HPDE6-E6E7 (cell line): Measurements from ENCODE around the gene CP.
"Not testable (repeated sequence)": the region's sequence is repeated elsewhere in the genome, so short reads cannot be mapped to it uniquely, and the experiment has no call there.

Source experiments
- DNase-seq: peaks from one replicate; pipeline ENCODE4 v3.0.0; 2011; ENCODE audit warnings: missing footprints; ENCODE audit errors: extremely low spot score

CP gene

DNA sequence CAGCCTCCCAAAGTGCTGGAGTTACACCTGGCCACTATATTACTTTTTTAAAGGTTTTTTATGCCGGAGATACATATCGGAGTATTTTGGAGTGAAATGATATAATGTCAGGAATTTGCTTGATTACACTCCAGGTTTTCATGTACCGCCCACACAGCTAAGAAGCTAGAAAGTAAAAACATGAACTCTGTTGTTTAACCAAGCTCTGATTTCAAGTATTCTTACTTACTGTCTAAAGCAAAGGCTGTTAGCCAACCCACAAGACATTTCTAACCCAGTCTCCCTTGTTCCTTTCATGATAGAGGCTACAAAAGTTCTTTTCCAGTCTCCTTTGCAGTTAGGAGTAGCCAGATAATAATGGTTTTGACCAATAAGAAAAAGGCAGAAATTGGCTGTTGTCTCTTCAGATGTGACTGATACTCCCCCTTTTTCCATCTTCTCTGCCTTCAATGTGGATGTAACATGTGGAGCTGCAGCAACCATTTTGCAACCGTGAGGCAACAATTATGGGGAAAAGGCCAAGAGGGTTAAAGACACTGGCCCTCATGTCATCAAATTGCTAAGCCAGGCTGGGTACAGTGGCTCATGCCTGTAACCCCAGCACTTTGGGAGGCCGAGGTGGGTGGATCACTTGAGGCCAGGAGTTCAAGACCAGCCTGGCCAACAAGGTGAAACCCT lies 6.1 kb upstream of the CP start:
- DNase-seq: no peak

DNA sequence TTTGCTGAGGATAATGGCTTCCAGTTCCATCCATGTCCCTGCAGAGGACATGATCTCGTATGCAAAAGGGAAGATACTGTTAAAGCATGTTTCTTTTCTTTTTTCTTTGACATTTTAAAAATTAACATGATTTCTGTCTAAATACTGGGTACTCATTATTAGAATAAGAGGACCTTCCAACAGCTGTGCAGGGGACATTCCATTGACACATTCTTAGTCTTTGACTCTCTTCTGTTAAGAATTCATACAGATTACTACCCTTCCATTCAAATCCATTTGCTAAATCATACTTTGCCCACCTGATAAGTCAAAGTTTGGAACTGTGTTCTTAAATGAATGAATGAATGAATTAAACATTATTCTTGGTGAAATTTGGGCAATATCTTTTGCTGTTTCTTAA lies 5.1 kb upstream of the CP start:
- DNase-seq: no peak

DNA sequence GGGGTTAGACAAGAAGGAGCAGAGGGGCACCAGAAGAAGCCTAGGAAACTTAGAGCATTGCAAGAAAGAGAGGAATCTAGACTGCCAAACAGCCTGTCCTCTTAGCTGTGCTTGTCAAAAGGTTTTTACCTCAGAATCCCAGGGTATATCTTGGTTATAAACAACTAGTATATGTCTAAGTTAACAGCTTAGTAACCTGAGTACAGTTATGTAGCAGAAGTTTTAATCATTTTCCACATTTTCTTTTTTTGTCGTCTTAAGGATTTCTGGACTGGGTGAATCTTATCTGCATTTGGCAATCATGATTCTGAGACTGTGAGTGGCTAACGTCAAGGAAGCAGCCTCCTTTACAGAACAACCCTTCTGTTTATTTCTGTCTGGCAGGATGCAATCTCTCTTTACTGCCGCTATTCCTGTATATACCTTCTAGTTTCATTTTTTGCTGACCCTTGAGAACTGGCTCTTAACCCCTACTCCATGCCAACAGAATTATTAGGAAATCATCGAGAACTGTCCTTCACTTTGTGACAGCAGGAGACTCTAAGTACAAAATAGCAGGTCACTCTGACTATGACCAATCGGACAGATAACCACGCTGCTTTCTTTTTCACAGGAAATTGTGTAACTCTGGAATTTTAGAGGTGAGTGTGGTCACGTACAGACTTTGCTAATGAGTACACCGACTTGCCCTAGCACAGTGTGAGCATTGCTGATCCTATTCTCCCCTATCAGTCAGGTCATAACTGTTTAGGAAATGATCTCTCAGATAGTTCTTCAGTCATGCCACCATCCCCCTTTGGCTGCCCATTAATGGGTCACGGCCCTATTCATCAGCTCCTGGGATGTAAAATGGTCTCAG lies 3.3 kb upstream of the CP start:
- peak; percentile 77 for DNase-seq

DNA sequence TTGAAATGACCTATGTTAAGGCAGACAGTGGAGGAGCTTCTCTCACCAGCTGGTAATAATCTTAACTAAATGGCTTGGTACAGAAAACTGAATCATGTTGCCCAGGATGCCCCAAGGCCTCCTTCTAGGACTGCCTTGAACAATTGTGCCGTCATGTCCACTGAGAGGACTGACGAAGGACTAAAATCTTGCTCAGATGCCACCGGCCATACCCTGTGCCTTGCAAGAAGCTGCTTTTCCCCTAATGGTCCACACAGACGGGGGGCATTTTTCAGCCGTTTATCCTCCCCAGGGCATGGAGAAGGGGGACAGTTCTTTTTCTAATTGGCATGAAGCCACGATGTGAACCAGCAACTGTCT lies 1.8 kb upstream of the CP start:
- no peak for DNase-seq

DNA sequence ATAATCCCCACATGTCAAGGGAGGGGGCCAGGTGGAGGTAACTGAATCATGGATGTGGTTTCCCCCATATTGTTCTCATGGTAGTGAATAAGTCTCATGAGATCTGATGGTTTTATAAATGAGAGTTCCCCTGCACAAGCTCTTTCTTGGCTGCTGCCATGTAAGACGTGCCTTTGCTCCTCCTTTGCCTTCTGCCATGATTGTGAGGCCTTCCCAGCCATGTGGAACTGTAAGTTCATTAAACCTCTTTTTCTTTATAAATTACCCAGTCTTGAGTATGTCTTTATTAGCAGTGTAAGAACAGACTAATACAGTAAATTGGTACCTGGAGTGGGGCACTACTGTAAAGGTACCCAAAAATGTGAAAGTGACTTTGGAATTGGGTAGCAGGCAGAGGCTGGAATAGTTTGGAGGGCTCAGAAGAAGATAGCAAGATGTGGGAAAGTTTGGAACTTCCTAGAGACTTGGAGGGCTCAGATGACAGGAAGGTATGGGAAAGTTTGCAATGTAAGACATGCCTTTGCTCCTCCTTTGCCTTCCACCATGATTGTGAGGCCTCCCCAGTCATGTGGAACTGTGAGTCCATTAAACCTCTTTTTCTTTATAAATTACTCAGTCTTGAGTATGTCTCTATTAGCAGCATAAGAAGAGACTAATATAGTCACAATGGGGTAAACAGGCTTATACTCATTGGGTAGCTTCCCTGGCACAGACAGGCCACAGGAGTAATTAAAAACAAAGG lies 2.1 kb downstream of the CP start:
- DNase-seq: not testable (repeated sequence)

DNA sequence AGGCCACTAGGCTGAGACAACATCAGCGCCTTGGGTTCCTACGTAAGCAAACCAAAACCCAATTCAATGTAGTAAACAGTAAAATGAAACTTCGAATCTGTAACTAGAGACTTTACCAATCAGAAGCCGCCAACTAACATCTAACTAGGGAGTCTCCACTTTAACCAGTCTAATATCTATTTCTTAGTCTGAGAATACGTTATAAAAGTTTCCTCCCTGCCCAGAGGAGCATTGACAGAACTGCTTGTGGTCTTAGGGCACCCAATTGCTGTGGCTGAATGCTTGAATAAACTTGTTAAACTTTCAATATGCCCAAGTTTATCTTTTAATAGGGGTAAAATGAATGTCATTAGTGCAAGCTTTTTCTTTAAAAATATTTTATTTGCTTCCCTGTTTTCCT lies 4.3 kb downstream of the CP start:
- DNase-seq: no peak

DNA sequence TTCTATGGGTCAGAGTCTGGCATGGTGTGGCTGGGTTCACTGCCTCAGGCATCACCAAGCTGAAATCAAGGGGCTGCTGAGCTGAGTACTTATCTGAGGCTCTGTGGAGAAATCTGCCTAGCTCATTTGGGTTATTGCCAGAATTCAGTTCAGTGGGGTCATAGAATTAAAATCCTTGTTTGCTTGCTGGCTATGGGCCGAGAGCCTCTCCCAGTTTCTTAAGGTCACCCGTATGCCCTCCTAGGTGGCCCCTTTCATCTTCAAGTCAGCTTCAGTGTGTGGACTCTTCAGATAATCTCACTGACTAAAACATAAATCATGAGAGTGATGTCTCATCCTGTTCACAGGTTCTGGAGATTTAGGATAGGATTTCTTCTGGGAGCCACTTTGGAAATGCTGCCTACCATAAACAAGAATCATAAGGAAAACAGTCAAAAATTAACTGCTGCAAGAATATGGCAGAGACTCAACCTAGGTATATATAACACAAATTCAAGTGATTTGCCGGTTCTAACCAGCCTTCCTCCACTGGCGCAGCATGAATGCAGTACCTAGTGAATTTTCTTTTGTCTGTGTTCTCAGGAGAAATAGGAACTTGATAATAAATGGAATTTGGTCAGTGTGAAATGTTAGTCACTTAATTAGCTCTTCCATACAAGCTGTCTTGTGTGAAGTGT lies 5.3 kb downstream of the CP start:
- no peak for DNase-seq

DNA sequence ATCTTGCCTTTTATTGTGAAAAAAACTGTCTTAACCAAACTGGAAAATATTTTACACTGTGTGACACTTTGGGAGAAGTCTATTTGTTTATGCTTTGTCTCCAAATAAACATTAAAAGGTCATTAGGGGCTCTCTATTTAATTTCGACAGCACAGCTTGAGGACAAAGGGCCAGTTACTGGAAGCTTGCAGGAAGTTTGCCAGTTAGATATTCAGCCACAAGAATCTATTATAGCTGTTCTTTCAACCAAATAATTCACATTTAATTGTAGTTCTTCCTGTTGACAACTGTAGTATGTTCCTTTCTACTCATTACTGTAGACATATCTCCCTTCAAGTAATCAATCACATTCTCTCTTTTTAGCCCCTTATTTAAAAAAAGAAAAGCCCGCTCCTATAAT lies 6.1 kb downstream of the CP start:
- no peak for DNase-seq

DNA sequence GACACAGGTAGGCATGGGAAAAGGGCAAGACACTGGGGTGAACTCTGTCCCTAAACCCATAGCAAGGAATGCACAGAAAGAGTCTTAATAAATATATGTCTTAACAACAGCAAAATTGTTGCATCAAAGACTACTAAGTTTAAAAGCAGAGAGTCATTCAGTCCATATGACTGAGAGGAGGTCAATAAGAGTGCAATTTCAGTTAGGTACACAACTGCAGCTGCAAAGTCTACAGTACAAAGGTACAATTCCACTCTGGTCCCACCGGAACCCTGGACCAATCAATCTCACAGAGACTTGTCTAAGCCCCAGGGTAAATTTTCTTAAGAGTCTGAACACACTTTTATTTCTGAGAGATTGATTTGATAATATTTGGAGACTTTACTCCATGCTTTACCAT lies 6.9 kb downstream of the CP start:
- no peak for DNase-seq

DNA sequence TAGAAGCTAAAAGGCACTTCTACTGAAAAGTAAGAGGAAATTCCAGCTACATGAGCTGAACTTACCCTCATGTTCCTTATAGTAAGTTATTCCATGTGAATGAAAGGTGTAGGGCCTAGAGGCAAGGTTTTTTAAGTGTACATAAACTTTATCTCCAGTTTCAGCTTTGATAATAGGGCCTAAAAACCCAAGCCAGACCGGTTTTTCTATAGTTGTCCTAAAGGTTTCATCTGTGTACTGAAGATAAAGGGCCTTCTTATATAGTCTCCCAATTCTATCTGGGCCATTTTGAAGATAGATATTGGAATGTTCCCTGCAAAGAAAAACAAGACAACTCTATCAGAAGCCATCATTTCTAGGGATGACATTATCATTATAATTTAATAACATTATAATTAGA lies 9.2 kb downstream of the CP start:
- DNase-seq: no peak

DNA sequence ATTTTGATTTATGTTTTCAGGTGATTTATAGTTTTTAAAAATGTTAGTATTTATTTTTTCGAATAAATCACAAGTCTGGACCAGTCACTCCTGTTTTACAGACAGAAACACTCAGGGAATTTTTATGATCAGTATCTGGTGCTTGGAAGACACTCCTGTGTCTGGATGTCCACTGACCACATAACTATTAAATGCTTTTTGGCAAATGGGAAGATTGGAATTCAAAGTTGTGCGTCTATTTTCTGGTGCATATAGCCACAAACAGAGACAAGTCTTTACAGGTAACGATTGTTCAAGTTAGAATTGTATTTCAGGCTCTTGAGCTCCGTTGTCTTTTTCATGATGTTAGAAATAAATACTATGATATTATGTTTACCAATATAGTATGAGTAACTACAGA lies 12.2 kb downstream of the CP start:
- DNase-seq: no peak

DNA sequence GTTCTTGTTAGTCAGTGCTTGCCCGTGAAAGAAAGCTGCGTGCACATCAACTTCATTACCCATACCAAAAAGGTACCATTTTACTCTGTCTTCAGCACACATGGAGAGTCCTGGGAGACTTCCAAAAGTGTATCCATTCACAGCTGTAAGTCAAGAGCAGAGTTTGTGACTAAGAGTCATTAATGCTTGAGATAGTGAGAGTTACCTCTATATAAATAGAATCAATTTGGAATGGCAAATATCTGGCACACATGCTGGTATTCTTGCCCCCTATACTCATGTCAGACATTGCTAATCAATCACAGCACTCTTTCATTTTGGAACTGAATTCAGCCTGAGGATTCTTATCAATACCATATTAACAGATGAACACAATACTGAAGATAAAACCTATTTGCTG lies 14.2 kb downstream of the CP start:
- DNase-seq: no peak

DNA sequence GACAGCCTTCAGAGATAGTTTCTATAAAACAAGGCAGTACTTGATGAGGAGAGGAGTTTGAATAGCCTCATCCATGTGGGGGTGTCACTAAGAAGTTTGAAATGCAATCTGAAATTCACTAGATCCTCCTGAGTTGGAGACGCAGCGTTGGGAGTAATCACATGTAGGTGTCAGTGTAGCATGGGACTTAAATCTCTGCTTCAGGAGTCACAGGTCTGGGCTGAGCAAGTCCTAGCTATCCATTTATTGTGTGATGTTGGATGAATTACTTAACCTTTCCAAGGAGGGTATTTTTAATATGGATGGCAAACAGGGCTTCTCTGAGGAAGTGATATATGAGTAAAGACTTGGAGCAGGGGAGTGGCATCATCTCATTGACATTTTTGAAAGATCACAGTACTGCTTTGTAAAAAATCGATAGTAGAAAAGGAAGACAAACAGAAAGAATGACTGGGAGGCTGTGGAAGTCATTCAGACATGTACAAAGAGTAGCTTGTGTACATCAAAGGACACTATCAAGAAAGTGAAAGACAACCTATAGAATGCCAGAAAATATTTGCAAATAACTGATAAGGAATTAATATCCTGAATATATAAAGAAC lies 17.1 kb downstream of the CP start:
- no peak for DNase-seq

DNA sequence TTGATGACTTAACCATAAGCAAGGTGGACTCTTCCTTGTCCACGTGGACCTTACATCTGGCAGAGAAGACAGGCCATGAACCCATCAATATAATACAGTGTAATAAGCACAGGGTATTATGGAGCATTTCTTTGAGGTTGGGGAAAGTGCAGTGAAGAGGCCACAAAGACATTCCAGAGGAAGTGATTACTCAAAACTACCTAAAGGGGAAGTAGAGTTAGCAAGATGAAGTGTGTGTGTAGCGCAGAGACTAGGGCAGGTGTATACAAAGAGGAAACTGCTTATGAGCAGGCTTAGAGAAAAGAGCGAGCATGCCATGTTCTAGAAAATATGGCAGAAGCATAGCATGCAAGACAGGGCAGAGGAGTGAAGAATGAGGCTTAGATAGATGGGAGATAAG lies 17.9 kb downstream of the CP start:
- DNase-seq: no peak

DNA sequence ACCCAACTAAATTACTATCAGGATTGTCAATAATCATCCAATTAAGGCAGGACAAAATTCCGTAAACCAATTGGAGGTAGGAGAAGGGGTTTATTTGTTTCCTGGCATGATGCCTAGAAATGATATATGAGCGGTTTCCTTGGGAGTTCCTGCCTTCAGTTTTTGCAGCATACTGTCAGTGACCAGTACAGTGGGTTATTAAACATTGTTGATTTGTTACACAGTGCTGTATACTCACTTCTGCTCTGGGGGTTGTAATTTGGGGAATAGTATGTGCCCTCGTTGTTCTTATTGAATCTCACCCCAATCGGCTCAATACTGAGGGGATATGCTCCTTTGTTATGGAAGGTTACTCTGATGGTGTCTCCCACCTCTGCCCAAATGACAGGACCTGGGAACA lies 22.2 kb downstream of the CP start:
- no peak for DNase-seq

DNA sequence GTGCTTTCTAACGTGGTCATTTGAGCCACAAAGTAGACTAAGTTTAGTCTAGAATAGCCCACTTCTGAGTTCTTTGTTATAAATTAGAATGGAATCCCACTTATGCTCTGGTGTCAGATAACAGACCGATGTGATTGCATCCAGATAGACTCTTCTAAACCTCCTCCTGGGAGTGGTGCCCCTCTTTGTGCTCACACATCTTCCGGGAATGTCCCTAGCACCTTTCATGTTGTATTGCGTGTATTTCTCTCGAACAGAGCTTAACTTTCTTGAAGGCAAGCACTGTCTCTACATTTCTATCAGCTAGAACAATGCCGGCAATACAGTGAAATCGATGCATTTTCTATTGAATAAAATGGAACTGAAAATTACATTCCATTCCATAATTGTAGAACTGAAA lies 23.0 kb downstream of the CP start:
- DNase-seq: no peak

DNA sequence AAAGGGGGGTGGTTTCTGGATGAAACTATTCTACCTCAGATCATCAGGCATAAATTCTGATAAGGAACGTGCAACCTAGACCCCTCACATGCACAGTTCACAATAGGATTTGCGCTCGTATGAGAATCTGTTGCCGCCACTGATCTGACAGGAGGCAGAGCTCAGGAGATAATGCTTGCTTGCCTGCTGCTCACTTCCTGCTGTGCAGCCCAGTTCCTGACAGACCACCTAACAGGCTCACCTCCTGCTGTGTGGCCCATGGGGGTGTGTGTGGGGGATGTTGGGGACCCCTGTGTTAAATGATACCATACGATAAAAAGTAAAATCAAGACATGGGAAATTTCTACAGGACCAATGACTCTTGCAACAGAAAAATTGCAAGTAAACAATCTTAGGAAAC lies 24.0 kb downstream of the CP start:
- no peak for DNase-seq

DNA sequence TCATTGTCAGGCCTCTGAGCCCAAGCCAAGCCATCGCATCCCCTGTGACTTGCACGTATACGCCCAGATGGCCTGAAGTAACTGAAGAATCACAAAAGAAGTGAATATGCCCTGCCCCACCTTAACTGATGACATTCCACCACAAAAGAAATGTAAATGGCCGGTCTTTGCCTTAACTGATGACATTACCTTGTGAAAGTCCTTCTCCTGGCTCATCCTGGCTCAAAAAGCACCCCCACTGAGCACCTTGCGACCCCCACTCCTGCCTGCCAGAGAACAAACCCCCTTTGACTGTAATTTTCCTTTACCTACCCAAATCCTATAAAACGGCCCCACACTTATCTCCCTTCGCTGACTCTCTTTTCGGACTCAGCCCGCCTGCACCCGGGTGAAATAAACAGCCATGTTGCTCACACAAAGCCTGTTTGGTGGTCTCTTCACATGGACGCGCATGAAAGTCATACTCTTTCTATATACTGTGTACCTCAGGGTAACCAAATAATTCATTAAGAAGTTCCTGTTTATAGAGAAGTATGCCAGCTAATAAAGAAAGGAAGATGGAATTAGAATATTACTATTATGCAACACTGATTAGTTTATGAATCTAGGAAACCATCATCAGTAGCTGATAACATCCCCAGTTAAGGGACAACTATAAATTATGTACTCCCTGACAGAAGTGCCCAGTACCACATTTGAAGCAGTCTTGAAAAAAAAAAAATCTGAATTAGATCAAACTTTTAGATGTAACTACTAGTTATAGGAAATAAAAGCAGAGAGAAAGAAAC lies 24.6 kb downstream of the CP start:
- not testable (repeated sequence) for DNase-seq

DNA sequence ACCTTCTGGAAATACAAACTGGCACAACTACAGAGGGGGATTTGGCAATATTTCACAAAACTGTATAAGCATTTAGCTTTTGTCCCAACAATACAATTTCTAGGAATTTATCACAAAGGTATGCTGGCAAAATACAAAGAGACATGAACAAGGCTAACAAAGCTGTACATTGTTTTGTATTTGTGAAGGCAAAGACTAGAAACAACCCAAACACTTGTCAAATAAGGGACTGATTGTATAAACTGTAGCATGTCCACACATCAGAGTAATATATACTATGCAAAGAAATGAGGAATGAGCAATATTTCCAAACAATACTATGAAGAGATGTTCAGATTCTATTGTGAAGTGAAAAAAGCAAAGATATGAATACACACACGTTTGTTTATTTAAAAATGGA lies 26.4 kb downstream of the CP start:
- DNase-seq: no peak

DNA sequence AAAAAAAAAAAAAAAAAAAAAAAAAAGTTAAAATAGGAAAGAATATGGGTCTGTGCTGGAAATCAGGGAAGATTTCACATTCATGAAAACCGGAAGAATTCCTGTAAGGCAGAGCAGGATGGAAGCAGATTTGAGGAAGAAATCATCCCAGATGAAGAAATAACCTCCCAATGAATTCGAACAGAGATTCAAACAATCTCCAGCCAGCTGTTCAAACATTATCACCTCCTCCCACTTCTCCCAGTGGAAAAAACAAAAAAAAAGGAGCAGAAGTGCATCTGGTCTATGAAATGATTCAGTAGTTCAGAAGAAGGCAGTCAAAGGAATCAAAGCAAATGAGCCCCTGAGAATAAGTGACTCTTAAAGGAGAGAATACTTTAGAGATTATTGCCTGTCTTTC lies 33.1 kb downstream of the CP start:
- no peak for DNase-seq

DNA sequence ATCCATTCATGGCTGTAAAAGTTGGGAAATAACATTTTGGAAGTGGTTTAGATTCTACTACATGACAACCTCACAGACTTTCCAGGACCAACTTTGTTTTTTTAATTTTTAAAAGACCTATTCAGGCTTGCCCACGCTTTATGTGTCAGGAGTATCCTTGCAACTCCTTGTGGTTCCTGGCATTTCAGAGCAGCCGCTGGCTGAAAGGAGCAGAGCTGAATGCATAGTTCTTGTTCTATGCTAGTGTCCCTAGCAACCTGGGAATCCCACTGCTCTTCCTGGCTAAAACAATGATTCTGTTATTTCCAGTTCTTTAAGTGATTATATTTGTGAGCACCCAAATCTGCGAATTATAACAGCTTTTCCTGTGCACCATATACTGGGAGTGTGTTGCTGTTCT lies 34.9 kb downstream of the CP start:
- no peak for DNase-seq
